Coronary artery (tissue), 2 donors: ENCODE data around the gene PARD3.
"Not testable (repeated sequence)": the region's sequence is repeated elsewhere in the genome, so short reads cannot be mapped to it uniquely, and the experiment has no call there.

Experiments used
- DNase-seq: peaks from one replicate; pipeline ENCODE4 v3.0.0-alpha.2; 2017; ENCODE audit warnings: low spot score
- H3K27ac ChIP-seq, 2 donors: fragments of 200-600 bp; sonication (generic); one replicate each; pipeline ENCODE4 v1.5.1; 2016 to 2019
- H3K4me3 ChIP-seq: fragments of 200-600 bp; sonication (generic); 2 replicates; pipeline ENCODE4 v1.5.1; 2016; ENCODE audit warnings: mild to moderate bottlenecking, moderate library complexity
- CTCF ChIP-seq: fragments of 200-600 bp; sonication (generic); IDR thresholded peaks from one replicate; pipeline ENCODE4 v1.5.1; 2019; ENCODE audit warnings: antibody characterized with exemption

Gene PARD3

GRCh38 chr10:34444223-34445183 lies 370.6 kb downstream of the PARD3 start:
- no peak for DNase-seq
- H3K27ac ChIP-seq = no peak overlapping the region
- TF ChIP-seq CTCF = no peak
- no peak overlapping the region for H3K4me3 ChIP-seq

- not testable (repeated sequence) for H3K4me3 ChIP-seq, H3K27ac ChIP-seq, DNase-seq
Observed at GRCh38 chr10:34439386-34439785, 375.7 kb downstream of the PARD3 start.

- H3K4me3 ChIP-seq = no peak overlapping the region
- H3K27ac ChIP-seq = no peak overlapping the region
- DNase-seq = no peak
- TF ChIP-seq CTCF = no peak
Observed at GRCh38 chr10:34438741-34439140, 376.4 kb downstream of the PARD3 start.

GRCh38 chr10:34437906-34438305 lies 377.2 kb downstream of the PARD3 start:
- Histone ChIP-seq H3K4me3 (no peak overlapping the region), H3K27ac (no peak overlapping the region)
- DNase-seq = no peak

GRCh38 chr10:34434119-34434594 lies 380.9 kb downstream of the PARD3 start:
- no peak overlapping the region for H3K4me3 ChIP-seq
- TF ChIP-seq CTCF = no peak
- no peak for DNase-seq
- H3K27ac ChIP-seq = no peak overlapping the region

More at GRCh38 chr10:34437906-34438305, 377.2 kb downstream of the PARD3 start:
- no peak for TF ChIP-seq CTCF

- H3K27ac ChIP-seq = no peak overlapping the region
- H3K4me3 ChIP-seq = no peak overlapping the region
- TF ChIP-seq CTCF = no peak
- no peak for DNase-seq
Observed at GRCh38 chr10:34433241-34434076, 381.6 kb downstream of the PARD3 start.

GRCh38 chr10:34432589-34432988 lies 382.5 kb downstream of the PARD3 start:
- Histone ChIP-seq H3K4me3 (no peak overlapping the region), H3K27ac (no peak overlapping the region)
- no peak for TF ChIP-seq CTCF
- no peak for DNase-seq
